Measurements from ENCODE around the gene VILL.
"Not testable (repeated sequence)": the region's sequence is repeated elsewhere in the genome, so short reads cannot be mapped to it uniquely, and the experiment has no call there.

The VILL gene

GRCh38 chr3:38017445-38018295 lies 27.1 kb downstream of the VILL start:
- no peak for DNase-seq (ENCODE audit: low read depth, low spot score)

GRCh38 chr3:38018296-38019266 lies 28.0 kb downstream of the VILL start:
- no peak for DNase-seq (ENCODE audit: low read depth, low spot score)

GRCh38 chr3:38019658-38020341 lies 29.2 kb downstream of the VILL start:
- no peak for DNase-seq (ENCODE audit: low read depth, low spot score)

GRCh38 chr3:38020342-38020726 lies 29.7 kb downstream of the VILL start:
- DNase-seq (ENCODE audit: low read depth, low spot score), result no peak

- no peak for DNase-seq (ENCODE audit: low read depth, low spot score)
Measured at GRCh38 chr3:38021196-38021595, 30.6 kb downstream of the VILL start.

- no peak for DNase-seq (ENCODE audit: low read depth, low spot score)
Measured at GRCh38 chr3:38022301-38022700, 31.7 kb downstream of the VILL start.

GRCh38 chr3:38022896-38023709 lies 32.5 kb downstream of the VILL start:
- DNase-seq (ENCODE audit: low read depth, low spot score), result no peak

- no peak for DNase-seq (ENCODE audit: low read depth, low spot score)
Measured at GRCh38 chr3:38026856-38027255, 36.3 kb downstream of the VILL start.

- DNase-seq (ENCODE audit: low read depth, low spot score), result no peak
Measured at GRCh38 chr3:38027466-38028465, 37.2 kb downstream of the VILL start.

- DNase-seq (ENCODE audit: low read depth, low spot score), result no peak
Measured at GRCh38 chr3:38028621-38029361, 38.2 kb downstream of the VILL start.

GRCh38 chr3:38029400-38030125 lies 39.0 kb downstream of the VILL start, which contains the start of gene PLCD1:
TSS of gene PLCD1 (minus strand) at chr3:38029642. CDS start at chr3:38029539, 103 bp downstream.
- DNase-seq (ENCODE audit: low read depth, low spot score), result no peak

- no peak for DNase-seq (ENCODE audit: low read depth, low spot score)
Measured at GRCh38 chr3:38030126-38031021, 39.8 kb downstream of the VILL start.

GRCh38 chr3:38031022-38031994 lies 40.7 kb downstream of the VILL start:
- no peak for DNase-seq (ENCODE audit: low read depth, low spot score)

GRCh38 chr3:38032328-38032865 lies 41.8 kb downstream of the VILL start:
- no peak for DNase-seq (ENCODE audit: low read depth, low spot score)

- DNase-seq (ENCODE audit: low read depth, low spot score), result not testable (repeated sequence)
Measured at GRCh38 chr3:38033586-38033985, 43.0 kb downstream of the VILL start.

- DNase-seq (ENCODE audit: low read depth, low spot score), result not testable (repeated sequence)
Measured at GRCh38 chr3:38034335-38034734, 43.7 kb downstream of the VILL start.

All from iPS DF 19.7 (cell line).